OCI-LY7 (cell line): ENCODE measurements around the gene CD52. TPM values are rescaled to one million over a fixed set of nuclear protein-coding genes. Genes with fewer than 3 reads are reported as not detected.

Experiments
- BruUV-seq: library from RNA; stranded (reverse); fragments of 400-500 nt; replicated peaks from 2 replicates; lab custom pipeline; 2021; lab: Mats Ljungman, UMichigan
- CTCF ChIA-PET: fragments of 300-600 bp; sonication (Branson Sonifier 250); formaldehyde crosslinking; loops from one replicate; lab custom pipeline; 2022; ENCODE audit warnings: antibody characterized with exemption; ENCODE audit not compliant: unreplicated experiment; lab: Charles Lee
- POLR2A ChIA-PET: fragments of 300-600 bp; sonication (Branson Sonifier 250); formaldehyde crosslinking; loops from one replicate; lab custom pipeline; 2022; ENCODE audit warnings: antibody characterized with exemption; lab: Charles Lee
- DNase-seq: peaks from one replicate; pipeline ENCODE4 v3.0.0-alpha.2; 2015; ENCODE audit warnings: low spot score
- H2AFZ ChIP-seq: fragments of 200-600 bp; sonication (generic), shearing (Covaris generic); 2 replicates; pipeline ENCODE4 v1.6.1; 2014; ENCODE audit warnings: mild to moderate bottlenecking, antibody characterized with exemption, low read length, moderate library complexity
- H3K27ac ChIP-seq: fragments of 200-600 bp; sonication (generic); 2 replicates; pipeline ENCODE4 v1.5.1; 2014; ENCODE audit warnings: mixed run types, low read depth, mild to moderate bottlenecking, moderate library complexity, low read length, inconsistent platforms; ENCODE audit not compliant: poor library complexity, severe bottlenecking
- H3K36me3 ChIP-seq: fragments of 200-600 bp; sonication (generic); 2 replicates; pipeline ENCODE4 v1.6.1; 2014; ENCODE audit warnings: mild to moderate bottlenecking, antibody characterized with exemption, low read length, moderate library complexity, mixed read lengths; ENCODE audit not compliant: insufficient read depth
- H3K4me1 ChIP-seq: fragments of 200-600 bp; sonication (generic); 2 replicates; pipeline ENCODE4 v1.5.1; 2014; ENCODE audit warnings: mild to moderate bottlenecking, low read length; ENCODE audit not compliant: insufficient read depth, poor library complexity, severe bottlenecking
- H3K4me2 ChIP-seq: fragments of 200-600 bp; sonication (generic); 2 replicates; pipeline ENCODE4 v1.6.1; 2014; ENCODE audit warnings: mild to moderate bottlenecking, low read length
- H3K4me3 ChIP-seq: fragments of 200-600 bp; sonication (generic); 2 replicates; pipeline ENCODE4 v1.5.1; 2014; ENCODE audit warnings: mild to moderate bottlenecking, low read depth, low read length; ENCODE audit not compliant: poor library complexity, severe bottlenecking
- H3K79me2 ChIP-seq: fragments of 200-600 bp; sonication (generic); 2 replicates; pipeline ENCODE4 v1.6.1; 2016; ENCODE audit warnings: low read depth, mild to moderate bottlenecking, low read length, moderate library complexity, mixed read lengths; ENCODE audit not compliant: insufficient read depth
- H3K9me2 ChIP-seq: fragments of 200-600 bp; sonication (generic); 2 replicates; pipeline ENCODE4 v1.6.1; 2016; ENCODE audit warnings: mild to moderate bottlenecking, low read length, mixed read lengths; ENCODE audit not compliant: insufficient read depth
- H3K9me3 ChIP-seq: fragments of 200-600 bp; sonication (generic); 2 replicates; pipeline ENCODE4 v1.6.1; 2014; ENCODE audit warnings: mild to moderate bottlenecking, mixed run types, low read length, mixed read lengths
- H4K20me1 ChIP-seq: fragments of 200-600 bp; sonication (generic); 2 replicates; pipeline ENCODE4 v1.6.1; 2014; ENCODE audit warnings: mild to moderate bottlenecking, antibody characterized with exemption, low read length, moderate library complexity, mixed read lengths; ENCODE audit not compliant: insufficient read depth
- EZH2phosphoT487 ChIP-seq: fragments of 200-600 bp; sonication (generic); IDR thresholded peaks from 2 replicates; pipeline ENCODE4 v1.6.1; 2018; ENCODE audit warnings: low read depth, borderline replicate concordance, mild to moderate bottlenecking, mixed run types, antibody characterized with exemption, low read length, moderate library complexity, mixed read lengths
- intact Hi-C: fragments of 100-400 bp; cut with micrococcal nuclease; formaldehyde crosslinking; loops from one replicate; pipeline ENCODE4 v1.10.0; 2022; ENCODE audit not compliant: unreplicated experiment
- total RNA-seq, 2 experiments: library from RNA; depleted of rRNA in 1 of 2; stranded (reverse); fragments of >200 nt in 1 of 2; shearing (Covaris generic) in 1 of 2; gene quantifications; 2 replicates each; pipeline ENCODE4 v1.2.3, GENCODE V29; 2014 to 2022
- TF ChIP-seq, protein P1 (sequence below): fragments of 200-600 bp; sonication (generic); conservative IDR thresholded peaks from 2 replicates; pipeline ENCODE4 v1.5.1; 2014; ENCODE audit warnings: mild to moderate bottlenecking, antibody characterized with exemption, low read length, moderate library complexity, mixed read lengths

CD52 gene
- total RNA-seq, 2 experiments from 2014 or later: 470 to 769 TPM

GRCh38 chr1:26367441-26367840, 49.7 kb downstream of the CD52 start:
- H3K4me2 ChIP-seq: no peak overlapping the region
- CTCF ChIA-PET: no interaction called here
- H3K4me1 ChIP-seq: peaks cover 6% of the 10 kb centered on the region
- DNase-seq: no peak
- H3K27ac ChIP-seq: no peak overlapping the region
- H4K20me1 ChIP-seq: no peaks in the 10 kb centered on the region
- H3K9me2 ChIP-seq: no peaks in the 10 kb centered on the region
- TF ChIP-seq EZH2phosphoT487: no peak
- TF ChIP-seq, protein P1, sequence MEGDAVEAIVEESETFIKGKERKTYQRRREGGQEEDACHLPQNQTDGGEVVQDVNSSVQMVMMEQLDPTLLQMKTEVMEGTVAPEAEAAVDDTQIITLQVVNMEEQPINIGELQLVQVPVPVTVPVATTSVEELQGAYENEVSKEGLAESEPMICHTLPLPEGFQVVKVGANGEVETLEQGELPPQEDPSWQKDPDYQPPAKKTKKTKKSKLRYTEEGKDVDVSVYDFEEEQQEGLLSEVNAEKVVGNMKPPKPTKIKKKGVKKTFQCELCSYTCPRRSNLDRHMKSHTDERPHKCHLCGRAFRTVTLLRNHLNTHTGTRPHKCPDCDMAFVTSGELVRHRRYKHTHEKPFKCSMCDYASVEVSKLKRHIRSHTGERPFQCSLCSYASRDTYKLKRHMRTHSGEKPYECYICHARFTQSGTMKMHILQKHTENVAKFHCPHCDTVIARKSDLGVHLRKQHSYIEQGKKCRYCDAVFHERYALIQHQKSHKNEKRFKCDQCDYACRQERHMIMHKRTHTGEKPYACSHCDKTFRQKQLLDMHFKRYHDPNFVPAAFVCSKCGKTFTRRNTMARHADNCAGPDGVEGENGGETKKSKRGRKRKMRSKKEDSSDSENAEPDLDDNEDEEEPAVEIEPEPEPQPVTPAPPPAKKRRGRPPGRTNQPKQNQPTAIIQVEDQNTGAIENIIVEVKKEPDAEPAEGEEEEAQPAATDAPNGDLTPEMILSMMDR: no peak
- intact Hi-C loops: no loop called here
- H2AFZ ChIP-seq: no peak overlapping the region
- no peaks in the 10 kb centered on the region for H3K36me3 ChIP-seq
- no peaks in the 10 kb centered on the region for H3K79me2 ChIP-seq
- H3K9me3 ChIP-seq: no peaks in the 10 kb centered on the region
- POLR2A ChIA-PET: no interaction called here
- BruUV-seq: no TSS peak
- H3K4me3 ChIP-seq: no peak overlapping the region

DNA sequence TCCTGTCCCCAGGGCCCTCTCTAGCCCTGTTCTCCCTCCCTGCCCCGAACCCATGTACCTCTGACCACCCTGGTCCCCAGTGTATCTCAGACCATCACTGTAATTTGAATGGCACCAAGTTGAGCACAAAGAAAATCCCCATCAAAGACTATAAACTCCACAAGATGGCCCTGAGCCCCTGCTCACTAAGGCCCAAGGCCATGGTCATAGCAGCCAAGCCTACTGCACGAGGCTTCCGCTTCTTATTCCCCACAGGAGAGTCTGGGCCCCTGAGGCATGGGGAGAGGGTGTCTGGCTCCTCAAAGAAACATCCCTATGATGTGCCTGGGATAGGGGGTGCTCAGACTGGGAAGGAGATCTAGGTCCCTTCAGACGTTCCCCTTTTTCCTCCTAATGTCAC, 50.2 kb downstream of the CD52 start:
- CTCF ChIA-PET: no interaction called here
- Histone ChIP-seq H3K27ac (no peak overlapping the region), H2AFZ (no peak overlapping the region), H3K9me3 (no peaks in the 10 kb centered on the region), H3K4me3 (no peak overlapping the region), H3K9me2 (no peaks in the 10 kb centered on the region), H3K4me1 (peaks cover 6% of the 10 kb centered on the region), H3K79me2 (no peaks in the 10 kb centered on the region), H3K4me2 (no peak overlapping the region), H3K36me3 (no peaks in the 10 kb centered on the region), H4K20me1 (no peaks in the 10 kb centered on the region)
- POLR2A ChIA-PET: no interaction called here
- no peak for DNase-seq
- no TSS peak for BruUV-seq
- no peak for TF ChIP-seq EZH2phosphoT487
- TF ChIP-seq, protein P1: no peak
- intact Hi-C loops: no loop called here

GRCh38 chr1:26368486-26368885, 50.7 kb downstream of the CD52 start:
- no peak overlapping the region for H2AFZ ChIP-seq

More at GRCh38 chr1:26368486-26368885, 50.7 kb downstream of the CD52 start:
- Histone ChIP-seq H3K4me3 (no peak overlapping the region), H3K79me2 (no peaks in the 10 kb centered on the region), H3K27ac (no peak overlapping the region), H4K20me1 (no peaks in the 10 kb centered on the region), H3K9me3 (no peaks in the 10 kb centered on the region), H3K4me1 (peaks cover 2% of the 10 kb centered on the region), H3K9me2 (no peaks in the 10 kb centered on the region), H3K4me2 (no peak overlapping the region), H3K36me3 (no peaks in the 10 kb centered on the region)
- POLR2A ChIA-PET: no interaction called here
- BruUV-seq: no TSS peak
- TF ChIP-seq EZH2phosphoT487: no peak
- TF ChIP-seq, protein P1: no peak
- no peak for DNase-seq
- intact Hi-C loops: no loop called here
- CTCF ChIA-PET: no interaction called here

Other genes with a start within 250 kb of the CD52 start
- 10.4 and 12.9 TPM in 2 replicates for gene PDIK1L, start 206.1 kb upstream of the CD52 start, total RNA-seq (2014; rRNA removed; shearing (Covaris generic))
- gene PDIK1L, start 206.1 kb upstream of the CD52 start, total RNA-seq (2022): 17.2 and 21.3 TPM in 2 replicates
- gene FAM110D, start 158.9 kb upstream of the CD52 start, total RNA-seq (2014; rRNA removed; shearing (Covaris generic)): not detected in 2 replicates
- 0.11 TPM in 1 of 2 replicates, not detected in the other for gene FAM110D, start 158.9 kb upstream of the CD52 start, total RNA-seq (2022)
- not detected in 2 replicates for gene C1orf232, start 149.0 kb upstream of the CD52 start, total RNA-seq (2014; rRNA removed; shearing (Covaris generic))
- not detected in 2 replicates for gene C1orf232, start 149.0 kb upstream of the CD52 start, total RNA-seq (2022)
- gene ZNF593, start 148.1 kb upstream of the CD52 start, total RNA-seq (2014; rRNA removed; shearing (Covaris generic)): 60.0 and 63.6 TPM in 2 replicates
- gene ZNF593, start 148.1 kb upstream of the CD52 start, total RNA-seq (2022): 33.0 and 42.8 TPM in 2 replicates
- gene ZNF593OS, start 146.1 kb upstream of the CD52 start, total RNA-seq (2014; rRNA removed; shearing (Covaris generic)): not detected in 2 replicates
- not detected in 2 replicates for gene ZNF593OS, start 146.1 kb upstream of the CD52 start, total RNA-seq (2022)
- gene CNKSR1, start 140.5 kb upstream of the CD52 start, total RNA-seq (2014; rRNA removed; shearing (Covaris generic)): 0.77 and 2.5 TPM in 2 replicates
- 2.5 and 2.7 TPM in 2 replicates for gene CNKSR1, start 140.5 kb upstream of the CD52 start, total RNA-seq (2022)
- gene CATSPER4, start 127.4 kb upstream of the CD52 start, total RNA-seq (2014; rRNA removed; shearing (Covaris generic)): not detected in 2 replicates
- not detected in 2 replicates for gene CATSPER4, start 127.4 kb upstream of the CD52 start, total RNA-seq (2022)
- 46.4 and 55.2 TPM in 2 replicates for gene CEP85, start 83.8 kb upstream of the CD52 start, total RNA-seq (2014; rRNA removed; shearing (Covaris generic))
- 47.1 and 53.6 TPM in 2 replicates for gene CEP85, start 83.8 kb upstream of the CD52 start, total RNA-seq (2022)
- gene SH3BGRL3, start 37.9 kb upstream of the CD52 start, total RNA-seq (2014; rRNA removed; shearing (Covaris generic)): 18.6 and 25.3 TPM in 2 replicates
- 58.6 and 60.9 TPM in 2 replicates for gene SH3BGRL3, start 37.9 kb upstream of the CD52 start, total RNA-seq (2022)
- 74.2 and 75.8 TPM in 2 replicates for gene UBXN11, start 11.3 kb upstream of the CD52 start, total RNA-seq (2014; rRNA removed; shearing (Covaris generic))
- gene UBXN11, start 11.3 kb upstream of the CD52 start, total RNA-seq (2022): 98.6 and 111 TPM in 2 replicates
- gene CRYBG2, start 36.2 kb downstream of the CD52 start, total RNA-seq (2014; rRNA removed; shearing (Covaris generic)): 1.3 and 4.4 TPM in 2 replicates
- gene CRYBG2, start 36.2 kb downstream of the CD52 start, total RNA-seq (2022): 3.0 and 5.5 TPM in 2 replicates
- gene ZNF683, start 54.8 kb downstream of the CD52 start, total RNA-seq (2014; rRNA removed; shearing (Covaris generic)): not detected in 2 replicates
- not detected in 2 replicates for gene ZNF683, start 54.8 kb downstream of the CD52 start, total RNA-seq (2022)
- gene LIN28A, start 92.9 kb downstream of the CD52 start, total RNA-seq (2014; rRNA removed; shearing (Covaris generic)): not detected in 2 replicates
- not detected in 2 replicates for gene LIN28A, start 92.9 kb downstream of the CD52 start, total RNA-seq (2022)
- gene DHDDS, start 114.4 kb downstream of the CD52 start, total RNA-seq (2014; rRNA removed; shearing (Covaris generic)): 33.2 and 39.0 TPM in 2 replicates
- gene DHDDS, start 114.4 kb downstream of the CD52 start, total RNA-seq (2022): 43.4 and 45.1 TPM in 2 replicates
- gene HMGN2, start 154.5 kb downstream of the CD52 start, total RNA-seq (2014; rRNA removed; shearing (Covaris generic)): 649 and 817 TPM in 2 replicates
- 990 and 1,017 TPM in 2 replicates for gene HMGN2, start 154.5 kb downstream of the CD52 start, total RNA-seq (2022)
- 54.1 and 72.2 TPM in 2 replicates for gene RPS6KA1, start 211.8 kb downstream of the CD52 start, total RNA-seq (2014; rRNA removed; shearing (Covaris generic))
- gene RPS6KA1, start 211.8 kb downstream of the CD52 start, total RNA-seq (2022): 83.3 and 91.0 TPM in 2 replicates